PC-9 (cell line): ENCODE data around the gene GALM. TPM values are rescaled to one million over a fixed set of nuclear protein-coding genes. Genes with fewer than 3 reads are reported as not detected.
"Not testable (repeated sequence)": the region's sequence is repeated elsewhere in the genome, so short reads cannot be mapped to it uniquely, and the experiment has no call there.

Source experiments
- BruUV-seq: library from RNA; stranded (reverse); fragments of 400-500 nt; replicated peaks from 2 replicates; lab custom pipeline; 2021; lab: Mats Ljungman, UMichigan
- CTCF ChIA-PET: fragments of 300-600 bp; sonication (Branson Sonifier 250); formaldehyde crosslinking; loops from one replicate; lab custom pipeline; 2022; ENCODE audit warnings: antibody characterized with exemption; lab: Charles Lee
- POLR2A ChIA-PET: fragments of 300-600 bp; sonication (Branson Sonifier 250); formaldehyde crosslinking; loops from one replicate; lab custom pipeline; 2022; ENCODE audit warnings: antibody characterized with exemption; ENCODE audit not compliant: unreplicated experiment; lab: Charles Lee
- DNase-seq, 2 experiments: peaks; one replicate each; pipeline versions ENCODE4 v3.0.0 to v3.0.0-alpha.2; 2015 to 2022; ENCODE audit warnings: mixed read lengths in 1 of 2
- H2AFZ ChIP-seq: fragments of 200-600 bp; sonication (generic); 2 replicates; pipeline ENCODE4 v1.8.1; 2017; ENCODE audit warnings: antibody characterized with exemption
- H3F3A ChIP-seq: fragments of 200-600 bp; sonication (generic); 2 replicates; pipeline ENCODE4 v1.8.1; 2017; ENCODE audit warnings: antibody characterized with exemption, mild to moderate bottlenecking, low read depth; ENCODE audit not compliant: insufficient read depth
- H3K27ac ChIP-seq: fragments of 200-600 bp; sonication (generic); 2 replicates; pipeline ENCODE4 v1.6.1; 2016; ENCODE audit warnings: mixed run types
- H3K27me3 ChIP-seq: fragments of 200-600 bp; sonication (generic); 2 replicates; pipeline ENCODE4 v1.6.1; 2016; ENCODE audit warnings: low read depth, mixed run types; ENCODE audit not compliant: insufficient read depth
- H3K36me3 ChIP-seq: fragments of 200-600 bp; sonication (generic); 2 replicates; pipeline ENCODE4 v1.6.1; 2016; ENCODE audit warnings: low read depth, mixed run types
- H3K4me1 ChIP-seq: fragments of 200-600 bp; sonication (generic); replicated peaks from 2 replicates; pipeline ENCODE4 v1.6.1; 2016; ENCODE audit warnings: mixed run types; ENCODE audit not compliant: insufficient read depth
- H3K4me2 ChIP-seq: fragments of 200-600 bp; sonication (generic); 2 replicates; pipeline ENCODE4 v1.6.1; 2017; ENCODE audit warnings: mixed run types
- H3K4me3 ChIP-seq: fragments of 200-600 bp; sonication (generic); 2 replicates; pipeline ENCODE4 v1.6.1; 2016; ENCODE audit warnings: mixed run types
- H3K79me2 ChIP-seq: fragments of 200-600 bp; sonication (generic); 2 replicates; pipeline ENCODE4 v1.6.1; 2017; ENCODE audit warnings: low read depth, mixed run types
- H3K9me2 ChIP-seq: fragments of 200-600 bp; sonication (generic); 2 replicates; pipeline ENCODE4 v1.8.1; 2017; ENCODE audit warnings: mild to moderate bottlenecking; ENCODE audit not compliant: insufficient read depth
- H3K9me3 ChIP-seq: fragments of 200-600 bp; sonication (generic); 2 replicates; pipeline ENCODE4 v1.8.1; 2016; ENCODE audit warnings: low read depth; ENCODE audit not compliant: insufficient read depth
- H4K20me1 ChIP-seq: fragments of 200-600 bp; sonication (generic); 2 replicates; pipeline ENCODE4 v1.8.1; 2017; ENCODE audit not compliant: insufficient read depth
- CTCF ChIP-seq: fragments of 200-600 bp; sonication (generic); conservative IDR thresholded peaks from 2 replicates; pipeline ENCODE4 v1.6.1; 2017; ENCODE audit warnings: mixed run types, antibody characterized with exemption, mild to moderate bottlenecking, moderate library complexity
- EZH2 ChIP-seq: fragments of 200-600 bp; sonication (generic); IDR thresholded peaks from 2 replicates; pipeline ENCODE4 v1.8.0; 2017; ENCODE audit warnings: antibody characterized with exemption, low read depth
- intact Hi-C: fragments of 100-400 bp; cut with micrococcal nuclease; formaldehyde crosslinking; loops from one replicate; pipeline ENCODE4 v1.10.0; 2022; ENCODE audit not compliant: unreplicated experiment
- total RNA-seq: library from RNA; stranded (reverse); gene quantifications from 2 replicates; pipeline ENCODE4 v1.2.3, GENCODE V29; 2021

The GALM gene
- total RNA-seq, 1 experiment from 2014 or later, result 27.7 TPM

GRCh38 chr2:38643021-38643671 lies 22.8 kb upstream of the GALM start:
- Histone ChIP-seq H3K27me3 (no peaks in the 10 kb centered on the region), H4K20me1 (no peaks in the 10 kb centered on the region), H3F3A (no peaks in the 10 kb centered on the region), H3K27ac (no peak overlapping the region), H3K9me3 (no peaks in the 10 kb centered on the region), H3K4me2 (no peak overlapping the region), H3K4me1 (0 out of 2 replicates have a peak, but pooled peaks cover 4% of the 10 kb centered on the region), H3K79me2 (no peaks in the 10 kb centered on the region), H2AFZ (no peak overlapping the region), H3K36me3 (no peaks in the 10 kb centered on the region), H3K4me3 (no peak overlapping the region), H3K9me2 (no peaks in the 10 kb centered on the region)
- CTCF ChIA-PET, result no interaction called here
- BruUV-seq, result no TSS peak
- POLR2A ChIA-PET, result no interaction called here
- intact Hi-C loops, result no loop called here
- DNase-seq, result no peak
- TF ChIP-seq CTCF (no peak), EZH2 (no peak)

- H3K27me3 ChIP-seq, H3K9me2 ChIP-seq, CTCF ChIA-PET, H3K36me3 ChIP-seq, H3K27ac ChIP-seq, POLR2A ChIA-PET, BruUV-seq, DNase-seq, intact Hi-C loops, H3F3A ChIP-seq, H3K79me2 ChIP-seq, H4K20me1 ChIP-seq, H3K4me3 ChIP-seq, H3K4me2 ChIP-seq, H2AFZ ChIP-seq, H3K9me3 ChIP-seq, H3K4me1 ChIP-seq: not testable (repeated sequence)
Observed at GRCh38 chr2:38643683-38644511, 22.0 kb upstream of the GALM start.

GRCh38 chr2:38648107-38648761 lies 17.7 kb upstream of the GALM start:
- Histone ChIP-seq H3K9me2 (no peaks in the 10 kb centered on the region), H3K4me2 (no peak overlapping the region), H2AFZ (peak overlapping the region; percentile 59), H3K27ac (no peak overlapping the region), H3K9me3 (no peaks in the 10 kb centered on the region), H4K20me1 (no peaks in the 10 kb centered on the region), H3K79me2 (no peaks in the 10 kb centered on the region), H3K36me3 (no peaks in the 10 kb centered on the region), H3K4me3 (no peak overlapping the region), H3K27me3 (no peaks in the 10 kb centered on the region), H3F3A (no peaks in the 10 kb centered on the region), H3K4me1 (0 out of 2 replicates have a peak, but pooled peaks cover 9% of the 10 kb centered on the region)
- no TSS peak for BruUV-seq
- ChIA-PET POLR2A (no interaction called here), CTCF (no interaction called here)
- intact Hi-C loops, result no loop called here
- peak in 1 of 2 experiments; percentile 50 for DNase-seq
- TF ChIP-seq CTCF (no peak), EZH2 (no peak)
